Endothelial cell of umbilical vein (primary cell): ENCODE data around the gene LPAR4.

ENCODE experiments used
- CTCF ChIP-seq, 2 donors: IDR thresholded peaks; 1 replicate in 1 of 2; 2 replicates in 1 of 2; pipeline ENCODE4 v1.5.1; 2011; ENCODE audit warnings: low read length in 2 of 2, mild to moderate bottlenecking in 2 of 2, moderate library complexity in 2 of 2, control low read depth in 1 of 2, inconsistent platforms in 1 of 2, low read depth in 1 of 2; ENCODE audit not compliant: insufficient read depth in 1 of 2; ENCODE audit errors: extremely low read depth in 1 of 2
- EZH2 ChIP-seq: IDR thresholded peaks from 2 replicates; pipeline ENCODE4 v1.6.1; 2012; ENCODE audit warnings: borderline replicate concordance, low read depth, mild to moderate bottlenecking, moderate library complexity, low read length, inconsistent platforms; ENCODE audit not compliant: severe bottlenecking
- FOS ChIP-seq: IDR thresholded peaks from 2 replicates; pipeline ENCODE4 v1.6.1; 2011; ENCODE audit warnings: mild to moderate bottlenecking, low read length, moderate library complexity, borderline replicate concordance; ENCODE audit not compliant: insufficient read depth
- JUN ChIP-seq: IDR thresholded peaks from 2 replicates; pipeline ENCODE4 v1.6.1; 2011; ENCODE audit warnings: borderline replicate concordance, low read depth; ENCODE audit not compliant: insufficient read length, insufficient read depth
- MAX ChIP-seq: IDR thresholded peaks from 2 replicates; pipeline ENCODE4 v1.6.1; 2011; ENCODE audit not compliant: insufficient read depth, insufficient read length
- MYC ChIP-seq: IDR thresholded peaks from one replicate; pipeline ENCODE4 v1.6.1; 2011; ENCODE audit warnings: mild to moderate bottlenecking, low read depth, low read length
- POLR2A ChIP-seq: IDR thresholded peaks from 2 replicates; pipeline ENCODE4 v1.6.1; 2012; ENCODE audit warnings: low read depth, mild to moderate bottlenecking, control low read depth, low read length
- POLR2AphosphoS5 ChIP-seq: IDR thresholded peaks from 2 replicates; pipeline ENCODE4 v1.6.1; 2012; ENCODE audit warnings: low read depth, mild to moderate bottlenecking, control low read depth, low read length, moderate library complexity; ENCODE audit not compliant: insufficient read depth

- no peak for TF ChIP-seq CTCF (IDR thresholded peaks at IDR 0.05; ENCODE audit: extremely low read depth in 1 of 2, insufficient read depth in 1 of 2, low read depth in 1 of 2, low read length in 2 of 2)
- TF ChIP-seq POLR2AphosphoS5, result no peak
- TF ChIP-seq FOS, result no peak
- no peak for TF ChIP-seq MAX
- TF ChIP-seq EZH2, result no peak
- TF ChIP-seq POLR2A, result no peak
- TF ChIP-seq JUN, result no peak
- no peak for TF ChIP-seq MYC
Observed at GRCh38 chrX:78746496-78746895, 1.0 kb upstream of the LPAR4 start.
